NOMO-1 treated with dmso at 0.1 percent for 144 hours (cell line): ENCODE data around the gene YJEFN3.
A peak's percentile ranks its signal among the peaks of the same experiment; 100 is the strongest.

Experiments used
- DNase-seq: peaks from one replicate; lab custom pipeline; 2025; ENCODE audit not compliant: unreplicated experiment; lab: John Stamatoyannopoulos, UW

Gene YJEFN3

GRCh38 chr19:19553670-19554069 lies 25.0 kb downstream of the YJEFN3 start:
- no peak for DNase-seq

GRCh38 chr19:19554074-19555023 lies 25.6 kb downstream of the YJEFN3 start:
- peak; percentile 33 for DNase-seq

GRCh38 chr19:19558055-19558454 lies 29.3 kb downstream of the YJEFN3 start:
- DNase-seq, result no peak

GRCh38 chr19:19558636-19559035 lies 29.9 kb downstream of the YJEFN3 start:
- no peak for DNase-seq

GRCh38 chr19:19559931-19560330 lies 31.2 kb downstream of the YJEFN3 start:
- no peak for DNase-seq

GRCh38 chr19:19561946-19562664 lies 33.4 kb downstream of the YJEFN3 start:
- no peak for DNase-seq

GRCh38 chr19:19562665-19563347 lies 34.1 kb downstream of the YJEFN3 start:
- no peak for DNase-seq

- no peak for DNase-seq
Measured at GRCh38 chr19:19563348-19563848, 34.7 kb downstream of the YJEFN3 start.

GRCh38 chr19:19566306-19566705 lies 37.6 kb downstream of the YJEFN3 start:
- no peak for DNase-seq

GRCh38 chr19:19567391-19567790 lies 38.7 kb downstream of the YJEFN3 start:
- no peak for DNase-seq

- no peak for DNase-seq
Measured at GRCh38 chr19:19568802-19569756, 40.4 kb downstream of the YJEFN3 start.

GRCh38 chr19:19570571-19570970 lies 41.9 kb downstream of the YJEFN3 start:
- DNase-seq, result no peak

GRCh38 chr19:19571071-19571786 lies 42.5 kb downstream of the YJEFN3 start:
- DNase-seq, result no peak

GRCh38 chr19:19575411-19575810 lies 46.7 kb downstream of the YJEFN3 start:
- no peak for DNase-seq

- DNase-seq, result no peak
Measured at GRCh38 chr19:19578252-19578651, 49.5 kb downstream of the YJEFN3 start.

GRCh38 chr19:19579533-19580361 lies 51.0 kb downstream of the YJEFN3 start:
- DNase-seq, result no peak

- DNase-seq, result no peak
Measured at GRCh38 chr19:19580418-19580817, 51.7 kb downstream of the YJEFN3 start.

- no peak for DNase-seq
Measured at GRCh38 chr19:19581391-19581790, 52.7 kb downstream of the YJEFN3 start.

- DNase-seq, result no peak
Measured at GRCh38 chr19:19582471-19582870, 53.8 kb downstream of the YJEFN3 start.
